Effector CD4-positive, alpha-beta T cell (primary cell): ENCODE results near the gene MAP3K5.
"Not testable (repeated sequence)": the region's sequence is repeated elsewhere in the genome, so short reads cannot be mapped to it uniquely, and the experiment has no call there.

ENCODE experiments used
- DNase-seq: peaks from one replicate; pipeline ENCODE4 v3.0.0-alpha.2; 2020

The MAP3K5 gene

DNA sequence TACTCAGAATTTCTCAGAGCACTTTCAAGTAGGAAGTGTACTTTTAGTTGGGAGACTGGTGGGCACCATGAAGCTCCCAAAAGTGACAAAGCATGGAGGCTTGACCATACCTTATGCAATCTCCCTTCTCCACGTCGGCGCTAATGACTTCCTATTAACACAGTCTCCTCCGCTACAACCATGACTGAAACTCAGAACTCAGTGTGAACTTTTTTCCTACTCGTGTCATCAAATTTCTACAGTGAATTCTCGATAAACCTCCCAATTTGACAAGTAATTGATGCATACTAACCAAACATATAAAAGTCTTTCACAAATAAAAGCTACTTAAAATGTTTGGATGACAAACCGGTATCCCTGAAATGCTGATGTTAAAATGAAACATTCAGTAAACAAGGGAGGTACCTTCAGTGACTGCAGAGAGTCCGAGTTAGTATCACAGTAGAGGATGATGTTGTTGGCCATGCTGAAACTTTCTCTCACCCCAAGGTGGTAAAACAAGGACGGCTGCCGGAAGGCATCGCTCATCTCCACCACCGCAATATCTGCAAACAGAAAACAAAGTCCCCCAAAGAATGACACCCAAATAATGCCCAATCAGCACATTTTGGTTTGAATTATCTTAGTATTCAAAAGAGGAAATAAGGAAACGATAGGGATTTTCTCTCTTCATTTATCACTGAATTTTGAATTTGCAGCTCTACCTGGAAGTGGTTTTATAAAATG, 72.1 kb downstream of the MAP3K5 start:
- no peak for DNase-seq

DNA sequence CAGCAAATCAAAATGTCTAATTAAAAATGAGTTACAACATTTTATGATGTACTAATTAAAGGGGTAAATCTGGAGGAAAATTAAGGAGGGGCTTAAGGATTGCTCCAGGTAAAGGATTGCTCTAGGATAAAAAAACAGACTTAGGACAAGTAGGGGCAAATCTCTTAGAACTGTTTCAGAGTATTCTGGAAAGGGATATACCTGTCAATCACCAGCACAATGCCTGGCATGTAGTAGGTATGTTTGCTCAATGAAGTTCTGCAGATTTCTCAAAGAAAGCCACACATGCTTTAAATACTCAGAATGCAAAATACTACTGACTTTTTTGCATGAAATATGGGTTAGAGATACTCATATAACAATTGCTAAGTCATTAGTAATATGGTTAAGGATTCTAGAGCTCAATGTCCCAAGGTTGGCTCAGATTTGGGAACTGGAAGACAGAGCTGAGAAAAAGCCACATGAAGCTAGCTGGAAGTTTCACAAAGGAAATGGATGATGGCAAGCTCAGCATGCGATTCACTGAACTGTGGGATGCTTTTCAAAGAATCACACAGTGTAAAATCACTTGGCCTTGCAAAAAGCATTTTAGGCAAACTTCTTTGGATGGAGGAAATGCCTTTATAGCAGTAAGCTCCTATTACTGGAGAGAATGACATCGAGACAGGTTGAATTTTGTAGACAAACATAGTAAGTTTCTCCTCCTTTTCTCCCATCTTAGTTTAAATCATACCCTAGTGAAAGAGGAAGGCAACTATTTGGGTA, 72.8 kb downstream of the MAP3K5 start:
- no peak for DNase-seq

DNA sequence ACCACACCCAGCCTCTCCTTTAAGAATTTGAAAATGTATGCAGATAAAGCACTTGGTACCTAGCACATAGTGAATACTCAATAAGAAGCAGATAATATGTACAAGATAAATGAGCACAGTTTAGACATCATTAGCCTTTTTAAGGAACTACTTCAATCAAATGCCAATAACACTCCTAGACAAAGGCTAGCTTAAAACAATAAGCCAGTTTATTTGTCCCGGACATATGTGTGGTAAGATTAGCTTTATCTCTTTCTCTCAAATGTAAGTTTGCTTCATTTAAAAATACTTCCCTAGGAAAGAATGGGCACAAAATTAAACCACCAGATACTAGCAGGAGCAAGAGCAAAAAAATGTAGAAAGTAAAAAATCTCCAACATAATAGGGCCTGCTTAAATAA, 73.8 kb downstream of the MAP3K5 start:
- DNase-seq = no peak

DNA sequence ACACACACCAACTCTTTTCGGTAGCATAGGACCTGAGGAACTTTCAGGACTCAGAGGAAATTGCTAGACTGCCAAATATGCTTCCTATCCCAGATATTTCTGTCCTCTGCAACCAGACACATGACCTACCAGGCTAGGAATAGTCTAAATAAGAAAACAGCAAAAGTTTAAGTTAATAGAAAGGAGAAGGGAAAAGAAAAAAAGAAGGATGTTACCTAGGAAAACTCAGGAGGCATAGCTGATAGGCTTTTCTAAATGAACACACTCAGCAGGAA, 74.6 kb downstream of the MAP3K5 start:
- no peak for DNase-seq

DNA sequence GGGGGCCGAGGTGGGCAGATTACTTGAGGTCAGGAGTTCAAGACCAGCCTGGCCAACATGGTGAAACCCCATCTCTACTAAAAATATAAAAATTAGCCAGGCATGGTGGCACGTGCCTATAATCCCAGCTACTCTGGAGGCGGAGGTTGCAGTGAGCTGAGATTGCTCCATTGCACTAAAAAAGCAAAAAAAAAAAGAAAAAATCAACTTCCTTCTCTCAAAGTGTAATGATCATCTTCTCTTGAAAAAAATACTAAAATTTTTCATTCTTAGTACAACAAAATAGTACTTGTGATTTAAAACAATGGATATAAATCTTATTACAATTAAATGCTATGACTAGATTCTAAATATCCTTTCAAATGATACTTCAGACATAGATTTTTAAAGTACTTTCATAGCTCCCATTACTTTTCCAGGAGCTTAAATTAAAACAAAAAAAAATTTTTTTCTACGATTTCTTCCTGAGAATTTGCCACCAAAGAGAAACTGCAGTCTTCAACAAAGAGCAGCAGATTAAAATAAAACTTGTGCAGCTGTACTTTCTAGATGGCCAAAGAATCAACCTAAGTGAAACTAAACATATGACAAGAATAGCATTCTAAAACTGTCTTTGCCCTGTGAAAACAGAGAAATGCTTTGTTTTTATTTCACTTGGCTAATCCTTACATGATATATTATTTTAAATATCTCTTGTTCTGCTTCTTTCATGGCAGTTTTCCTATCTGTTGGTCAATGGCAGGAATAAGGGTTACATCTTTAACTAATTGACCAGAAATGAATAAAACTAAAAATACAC, 75.2 kb downstream of the MAP3K5 start:
- DNase-seq = no peak

DNA sequence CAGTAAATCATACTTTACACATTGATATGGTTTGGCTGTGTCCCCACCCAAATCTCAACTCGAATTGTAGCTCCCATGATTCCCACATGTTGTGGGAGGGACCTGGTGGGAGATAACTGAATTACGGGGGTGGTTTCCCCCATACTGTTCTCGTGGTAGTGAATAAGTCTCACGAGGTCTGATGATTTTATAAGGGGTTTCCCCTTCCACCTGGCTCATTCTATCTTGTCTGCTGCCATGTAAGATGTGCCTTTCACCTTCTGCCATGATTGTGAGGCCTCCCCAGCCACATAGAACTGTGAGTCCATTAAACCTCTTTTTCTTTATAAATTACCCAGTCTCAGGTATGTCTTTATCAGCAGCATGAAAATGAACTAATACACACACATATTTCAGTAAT, 79.6 kb downstream of the MAP3K5 start:
- DNase-seq = not testable (repeated sequence)

DNA sequence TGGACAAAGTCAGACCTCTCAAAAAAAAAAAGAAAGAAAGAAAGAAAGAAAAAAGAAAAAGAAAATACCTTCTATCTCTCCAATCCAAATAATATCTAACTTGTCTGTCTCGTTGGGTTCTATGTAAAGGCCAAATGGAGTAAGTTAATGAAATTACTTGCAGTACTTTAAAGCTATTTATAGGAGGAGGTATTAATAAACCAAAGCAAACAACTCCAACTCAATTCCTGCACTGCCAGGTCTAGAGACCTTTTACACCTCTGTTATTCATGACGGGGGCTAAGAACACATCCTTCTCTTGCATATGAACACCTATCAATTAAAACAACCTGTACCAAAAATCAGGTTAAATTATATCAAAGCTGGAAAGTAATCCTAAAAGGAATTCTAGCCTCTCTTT, 80.6 kb downstream of the MAP3K5 start:
- DNase-seq = no peak

DNA sequence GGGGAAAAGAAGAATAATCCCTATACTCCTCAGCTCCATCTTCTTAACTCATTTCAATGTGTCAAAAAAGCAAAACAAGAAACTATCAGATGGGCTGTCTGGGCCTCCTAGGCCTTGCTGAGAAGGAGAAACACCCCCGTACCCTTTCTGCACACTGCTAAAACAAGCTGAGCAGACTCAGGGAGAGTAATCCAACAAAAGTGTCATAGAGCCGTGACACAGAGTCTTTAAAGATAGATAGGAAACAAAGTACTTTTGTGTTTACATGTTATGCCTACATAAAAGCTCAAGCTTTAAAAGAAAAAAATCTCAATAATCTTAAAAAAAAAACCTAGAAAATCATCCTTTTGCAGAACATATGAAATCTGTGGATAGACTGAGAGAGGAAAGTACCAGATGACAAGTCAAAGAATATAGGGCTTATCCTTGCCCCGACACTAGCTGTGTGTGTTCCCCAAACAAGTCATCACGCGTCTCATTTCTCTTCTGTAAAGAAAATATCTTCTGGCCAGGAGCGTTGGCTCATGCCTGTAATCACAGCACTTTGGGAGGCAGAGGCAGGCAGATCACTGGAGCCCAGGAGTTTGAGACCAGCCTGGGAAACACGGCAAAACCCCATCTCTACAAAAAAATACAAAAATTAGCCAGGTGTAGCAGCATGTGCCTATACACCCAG, 81.3 kb downstream of the MAP3K5 start:
- DNase-seq = no peak

DNA sequence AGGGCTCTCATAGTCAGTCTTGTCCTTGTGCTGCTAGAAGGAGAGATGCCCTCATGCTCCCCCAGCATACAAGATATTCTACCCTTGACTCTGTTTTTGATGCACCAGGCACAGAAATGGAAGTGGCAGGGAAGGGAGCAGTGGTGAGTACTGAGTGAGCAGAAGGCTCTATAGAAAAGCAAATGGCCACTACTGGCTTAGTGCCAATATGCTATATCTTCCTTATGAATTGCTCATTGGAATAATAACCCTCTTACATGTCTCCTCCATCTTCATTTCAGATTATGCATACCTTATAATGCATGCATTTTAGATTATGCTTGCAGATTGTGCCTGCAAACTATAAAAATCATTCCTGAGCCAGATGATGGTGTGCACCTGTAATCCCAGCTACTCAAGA, 82.8 kb downstream of the MAP3K5 start:
- DNase-seq = no peak

DNA sequence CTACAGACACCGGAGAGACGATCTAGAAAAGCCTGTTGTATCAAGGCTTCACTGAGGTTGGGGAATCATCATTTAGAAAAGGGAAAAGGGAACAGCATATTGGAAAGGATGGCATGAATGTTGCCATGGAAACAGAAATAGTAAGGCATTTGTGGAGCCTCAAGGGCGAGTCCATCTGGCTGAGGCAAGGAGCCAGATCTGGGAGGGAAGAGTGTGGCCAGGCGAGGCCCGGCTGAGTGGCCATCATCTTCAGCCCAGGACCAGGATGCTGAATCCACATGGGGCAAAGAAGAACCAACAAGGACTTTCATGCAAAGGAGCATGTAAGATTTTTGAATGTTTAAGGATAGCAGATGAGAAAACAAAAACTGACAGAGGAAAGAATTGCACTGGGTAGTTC, 85.8 kb downstream of the MAP3K5 start:
- DNase-seq = no peak

DNA sequence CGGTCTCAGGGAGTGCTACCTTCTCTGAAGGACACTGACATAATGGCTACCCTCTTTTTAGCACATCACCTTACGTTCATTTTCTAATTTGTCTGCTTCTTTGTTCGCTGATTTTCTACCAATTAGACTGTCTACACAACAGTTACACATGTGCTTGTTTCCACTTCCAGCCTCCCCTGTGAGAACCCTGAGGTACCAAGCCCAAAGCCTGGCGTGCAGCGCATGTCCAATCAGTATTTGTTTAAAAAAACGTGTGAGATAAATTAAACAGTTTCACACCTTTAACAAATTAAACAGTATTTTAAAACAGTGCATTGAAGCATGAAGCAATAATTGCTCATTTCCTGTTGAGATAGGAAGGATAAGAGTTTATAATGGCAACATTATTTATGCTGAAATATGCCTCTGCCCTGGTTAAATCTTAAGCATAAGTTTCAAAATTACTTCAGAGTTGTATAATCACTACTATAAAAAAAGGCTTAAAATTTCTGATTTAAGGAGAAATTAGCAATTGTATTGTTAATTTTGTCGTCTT, 88.9 kb downstream of the MAP3K5 start:
- DNase-seq = no peak

DNA sequence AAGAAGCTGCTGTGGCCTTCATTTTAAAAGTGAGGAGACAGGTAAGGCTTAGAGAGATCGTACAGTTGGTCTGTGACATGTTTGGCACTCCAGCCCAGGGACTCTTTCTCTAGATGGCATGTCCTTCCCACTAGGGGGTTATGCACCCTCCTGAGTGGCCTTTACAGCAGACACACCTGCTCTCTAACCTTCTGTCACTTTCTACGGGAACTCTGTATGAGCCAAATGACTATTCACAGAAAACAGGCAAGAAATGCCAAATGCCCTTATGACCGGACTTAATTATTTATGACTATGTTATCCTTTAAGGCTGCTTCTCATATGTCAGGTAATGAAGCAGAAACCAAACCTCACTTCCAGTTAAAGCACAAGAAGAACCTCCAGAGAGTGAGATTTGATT, 91.2 kb downstream of the MAP3K5 start:
- no peak for DNase-seq

DNA sequence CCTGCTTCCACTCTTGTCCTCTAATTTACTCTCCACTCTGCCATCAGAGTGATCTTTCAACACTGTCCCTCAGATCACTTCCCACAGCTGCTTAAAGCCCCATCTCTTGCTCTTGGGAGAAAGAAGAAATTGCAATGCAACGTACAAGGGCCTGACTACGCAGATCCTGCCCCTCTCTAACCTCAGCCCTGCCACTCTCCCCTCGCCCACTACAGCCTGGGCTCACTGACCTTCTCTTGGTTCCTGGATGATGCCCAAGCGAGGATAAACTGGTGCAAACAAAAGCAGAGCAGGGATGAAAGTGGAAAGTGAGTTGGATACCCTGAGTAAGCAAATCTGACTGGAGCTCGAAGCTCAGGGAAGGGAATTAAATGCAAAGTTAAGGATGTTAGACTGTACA, 92.9 kb downstream of the MAP3K5 start:
- DNase-seq = no peak

DNA sequence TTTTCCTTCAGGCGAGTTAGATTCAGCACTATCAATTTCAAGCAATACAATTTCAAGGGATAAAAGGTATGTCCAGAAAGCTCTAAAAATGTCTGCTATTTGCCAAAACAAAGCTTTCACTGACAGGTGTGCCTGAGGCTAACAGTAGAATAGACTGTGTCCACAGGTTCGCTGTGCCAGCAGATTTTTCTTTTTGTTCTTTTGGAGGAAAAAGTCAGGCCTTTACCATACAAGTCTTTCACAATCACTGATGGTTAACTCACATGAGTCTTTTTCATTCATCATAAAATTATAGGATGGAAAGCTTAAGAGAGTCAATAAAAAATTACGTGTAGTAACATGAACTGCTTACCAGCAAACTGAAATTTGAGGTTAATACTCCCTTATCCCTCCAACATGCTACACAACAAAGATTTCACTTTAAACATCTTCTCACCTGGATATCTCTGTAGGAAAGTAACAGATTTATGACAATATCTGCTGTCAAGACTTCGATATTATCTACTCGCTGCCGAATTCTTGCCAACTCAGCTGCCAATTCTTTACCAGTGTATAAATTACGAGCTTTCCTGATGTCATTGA, 95.4 kb downstream of the MAP3K5 start:
- no peak for DNase-seq

DNA sequence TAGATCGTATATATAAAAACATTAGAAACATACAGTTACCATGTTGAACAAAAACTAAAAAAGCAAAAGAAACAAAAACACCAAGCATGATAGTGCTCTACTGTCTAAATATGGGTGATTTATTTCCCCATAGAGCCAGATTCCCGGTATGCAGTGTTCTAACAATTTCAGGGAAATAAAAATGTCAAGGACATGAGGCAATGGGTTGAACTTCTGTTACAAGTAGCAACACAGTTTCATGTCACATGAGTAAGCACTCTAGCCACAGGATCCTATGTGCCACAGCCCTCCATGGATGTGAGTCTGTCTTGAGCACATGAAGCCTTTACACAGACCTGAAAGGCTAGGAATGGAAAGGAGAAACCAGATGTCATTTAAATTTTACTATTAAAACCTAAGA, 96.0 kb downstream of the MAP3K5 start:
- no peak for DNase-seq

DNA sequence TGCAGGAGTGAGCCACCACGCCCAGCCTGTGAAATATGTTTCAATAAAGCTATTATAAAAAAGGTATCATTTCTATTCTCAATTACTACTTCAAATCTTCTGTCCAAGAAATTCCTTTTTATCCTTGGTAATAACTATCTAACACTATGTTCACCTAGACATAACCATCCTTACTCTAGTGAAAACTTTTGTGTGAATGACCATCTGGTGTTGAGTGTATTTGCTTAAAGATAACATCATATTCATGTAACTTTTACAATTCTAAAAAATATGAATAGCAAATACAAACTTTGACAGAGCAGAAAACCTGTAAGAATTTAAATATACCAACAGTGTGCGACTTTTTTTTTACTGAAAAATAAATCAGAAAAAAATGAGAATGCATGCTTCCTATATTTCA, 96.9 kb downstream of the MAP3K5 start:
- DNase-seq = no peak

DNA sequence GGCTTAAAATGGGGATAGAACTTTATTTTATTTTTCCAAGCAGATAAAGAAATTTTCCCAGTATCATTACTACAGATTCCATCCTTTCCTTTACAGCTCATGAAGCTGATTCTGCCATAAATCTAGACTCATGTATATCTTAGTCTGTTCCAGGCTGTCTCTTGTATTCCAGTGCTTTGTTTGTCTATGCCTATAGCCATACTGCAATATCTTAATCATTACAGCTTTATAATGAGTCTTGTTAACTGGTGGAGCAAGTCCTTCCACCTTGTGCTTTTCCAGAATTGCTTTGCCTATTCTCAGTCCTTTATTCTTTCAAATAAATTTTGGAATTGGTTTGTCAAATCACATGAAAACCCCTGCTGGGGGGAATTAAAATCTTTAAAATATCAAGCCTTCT, 99.2 kb downstream of the MAP3K5 start:
- DNase-seq = no peak

DNA sequence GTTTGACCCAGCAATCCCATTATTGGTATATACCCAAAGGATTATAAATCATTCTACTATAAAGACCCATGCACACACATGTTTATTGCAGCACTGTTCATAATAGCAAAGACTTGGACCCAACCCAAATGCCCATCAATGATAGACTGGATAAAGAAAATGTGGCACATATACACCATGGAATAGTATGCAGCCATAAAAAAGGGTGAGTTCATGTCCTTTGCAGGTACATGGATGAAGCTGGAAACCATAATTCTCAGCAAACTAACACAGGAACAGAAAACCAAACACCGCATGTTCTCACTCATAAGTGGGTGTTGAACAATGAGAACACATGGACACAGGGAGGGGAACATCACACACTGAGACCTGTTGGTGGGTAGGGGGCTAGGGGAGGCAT, 104.4 kb downstream of the MAP3K5 start:
- DNase-seq = not testable (repeated sequence)

DNA sequence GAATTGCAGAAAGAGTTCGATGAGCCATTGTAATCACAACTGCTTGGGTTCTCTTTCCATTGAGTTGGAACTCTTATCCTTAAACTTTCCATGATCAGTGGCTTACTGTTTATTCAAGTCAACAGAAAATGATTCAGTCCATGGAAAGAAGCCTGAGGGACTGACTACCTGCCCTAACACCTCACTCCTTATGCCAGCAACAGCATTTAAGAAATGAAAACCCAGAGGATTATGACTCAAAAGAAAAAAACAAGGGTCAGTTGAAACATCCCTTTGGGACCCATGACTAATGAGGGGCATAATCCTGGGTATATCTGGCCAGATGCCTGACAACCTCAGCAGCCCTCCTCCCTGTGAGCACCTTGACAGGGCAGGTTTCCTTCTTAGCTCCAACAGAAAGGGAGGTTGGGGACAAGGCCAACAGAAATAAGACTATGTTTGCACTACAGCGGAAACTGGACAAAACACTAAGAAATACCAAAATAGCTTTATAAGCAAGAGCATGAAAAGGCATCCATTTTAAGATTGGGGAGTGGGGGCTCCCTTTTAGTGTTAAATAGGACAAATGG, 106.7 kb downstream of the MAP3K5 start:
- DNase-seq = no peak

DNA sequence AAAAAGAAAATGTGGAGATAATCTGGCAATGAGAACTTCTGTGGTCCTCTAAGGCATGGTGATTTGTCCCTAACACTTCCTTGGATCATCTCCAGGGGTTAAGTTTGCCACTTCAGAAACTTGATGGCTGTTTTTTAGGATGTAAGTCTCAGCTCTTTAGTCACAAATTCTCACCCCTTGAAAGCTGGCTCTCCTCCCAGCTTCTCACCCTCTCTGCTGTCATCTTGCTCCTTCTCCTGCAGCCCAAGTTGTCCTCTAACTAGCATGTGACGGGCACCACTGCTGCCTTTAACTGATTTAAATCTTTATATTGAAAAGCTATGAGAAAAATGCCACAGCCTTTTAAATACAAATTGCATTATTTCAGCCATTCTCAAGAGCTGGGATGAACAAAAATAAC, 107.8 kb downstream of the MAP3K5 start:
- no peak for DNase-seq

DNA sequence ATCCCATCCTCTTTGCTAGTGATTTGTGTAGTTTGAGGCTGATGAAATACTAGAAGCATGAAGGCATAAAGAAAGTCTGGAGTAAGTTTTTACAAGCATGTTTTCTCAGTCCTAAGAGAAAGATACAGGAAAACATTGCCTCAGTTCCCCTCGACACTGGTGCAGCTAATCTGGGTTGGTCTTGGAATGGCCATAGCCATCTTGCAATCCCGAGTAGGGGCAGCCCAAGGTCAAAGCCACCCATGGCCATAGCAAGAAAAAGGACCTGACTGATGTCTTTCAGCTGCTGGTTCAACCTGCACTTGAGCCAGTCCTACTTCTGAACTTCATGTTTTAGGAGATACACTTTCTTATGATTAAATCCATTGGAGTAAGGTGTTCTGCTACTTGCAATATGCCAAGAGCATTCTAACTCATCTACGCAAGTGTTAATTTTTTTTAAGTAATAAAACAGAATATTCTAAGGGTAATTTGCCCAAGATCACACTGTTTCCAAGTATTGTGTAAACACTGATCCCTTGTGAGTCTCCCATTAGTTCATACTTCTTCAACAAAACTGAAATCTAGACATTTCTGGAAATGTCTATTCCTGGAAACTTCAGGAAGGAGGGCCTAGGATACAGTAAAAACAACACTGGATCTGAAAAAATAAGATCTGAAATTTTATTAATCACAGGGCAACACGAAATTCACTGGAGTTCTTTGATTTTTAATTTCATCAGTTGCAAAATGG, 108.9 kb downstream of the MAP3K5 start:
- DNase-seq = no peak

DNA sequence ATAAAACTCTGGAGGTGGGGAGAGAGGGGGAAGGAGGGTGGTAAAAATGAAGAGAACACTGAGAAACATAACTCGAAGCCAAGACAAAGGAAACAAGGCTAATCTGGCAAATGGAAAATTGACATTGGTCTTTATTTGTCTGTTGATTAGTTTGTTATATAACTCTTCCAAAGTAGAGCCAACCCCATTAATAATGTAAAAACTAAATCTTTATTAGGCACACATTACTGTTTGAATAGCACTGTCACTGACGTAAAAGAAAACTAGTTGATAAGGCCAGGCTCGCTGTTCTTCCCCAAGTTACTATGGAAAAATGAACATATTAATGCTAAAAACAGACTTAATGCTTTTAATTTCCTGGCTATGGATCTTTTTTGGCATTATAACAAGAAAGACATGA, 110.0 kb downstream of the MAP3K5 start:
- no peak for DNase-seq
